Measurements from ENCODE around the gene PARPBP.
"Not testable (repeated sequence)": the region's sequence is repeated elsewhere in the genome, so short reads cannot be mapped to it uniquely, and the experiment has no call there.

PARPBP gene

GRCh38 chr12:102232036-102232435 is 112.1 kb downstream of the PARPBP start:
- POLR2A ChIA-PET: no interaction called here
- DNase-seq (ENCODE audit: extremely low spot score): no peak
- CTCF ChIA-PET: no interaction called here
- TF ChIP-seq SUZ12 (IDR thresholded peaks at IDR 0.05) (no peak), FOXA1 (IDR thresholded peaks at IDR 0.05) (no peak), HDGF (IDR thresholded peaks at IDR 0.05; ENCODE audit: borderline replicate concordance) (no peak), ARNT (IDR thresholded peaks at IDR 0.05) (no peak), PKNOX1 (IDR thresholded peaks at IDR 0.05) (no peak)

- TF ChIP-seq BHLHE40 (IDR thresholded peaks at IDR 0.05; ENCODE audit: borderline replicate concordance) (no peak), NFRKB (IDR thresholded peaks at IDR 0.05) (no peak), FOXM1 (IDR thresholded peaks at IDR 0.05; ENCODE audit: borderline replicate concordance) (no peak), FOXK2 (IDR thresholded peaks at IDR 0.05) (no peak), PKNOX1 (IDR thresholded peaks at IDR 0.05) (no peak), HDGF (IDR thresholded peaks at IDR 0.05; ENCODE audit: borderline replicate concordance) (no peak), ZNF384 (IDR thresholded peaks at IDR 0.05) (no peak), SUZ12 (IDR thresholded peaks at IDR 0.05) (no peak), ELF4 (IDR thresholded peaks at IDR 0.05) (no peak), L3MBTL2 (conservative IDR thresholded peaks at IDR 0.05) (no peak), SP1 (IDR thresholded peaks at IDR 0.05) (no peak), LEF1 (IDR thresholded peaks at IDR 0.05; ENCODE audit: borderline replicate concordance) (no peak), ARNT (IDR thresholded peaks at IDR 0.05) (no peak), TARDBP (IDR thresholded peaks at IDR 0.05) (no peak), CTBP1 (IDR thresholded peaks at IDR 0.05; ENCODE audit: borderline replicate concordance) (no peak), FOXA1 (IDR thresholded peaks at IDR 0.05) (no peak)
- no peak for DNase-seq (ENCODE audit: extremely low spot score)
- POLR2A ChIA-PET: no interaction called here
- CTCF ChIA-PET: no interaction called here
Measured at GRCh38 chr12:102232446-102232845, 112.5 kb downstream of the PARPBP start.

GRCh38 chr12:102234599-102234998 is 114.6 kb downstream of the PARPBP start:
- POLR2A ChIA-PET: no interaction called here
- no peak for TF ChIP-seq LEF1 (IDR thresholded peaks at IDR 0.05; ENCODE audit: borderline replicate concordance)
- no peak for TF ChIP-seq SP1 (IDR thresholded peaks at IDR 0.05)
- no peak for TF ChIP-seq SUZ12 (IDR thresholded peaks at IDR 0.05)
- no peak for TF ChIP-seq HDGF (IDR thresholded peaks at IDR 0.05; ENCODE audit: borderline replicate concordance)
- no peak for TF ChIP-seq PKNOX1 (IDR thresholded peaks at IDR 0.05)
- no peak for TF ChIP-seq CTBP1 (IDR thresholded peaks at IDR 0.05; ENCODE audit: borderline replicate concordance)
- TF ChIP-seq ELF4 (IDR thresholded peaks at IDR 0.05): no peak
- no peak for TF ChIP-seq BHLHE40 (IDR thresholded peaks at IDR 0.05; ENCODE audit: borderline replicate concordance)
- TF ChIP-seq TARDBP (IDR thresholded peaks at IDR 0.05): no peak
- no peak for TF ChIP-seq ARNT (IDR thresholded peaks at IDR 0.05)
- no peak for TF ChIP-seq NFRKB (IDR thresholded peaks at IDR 0.05)
- TF ChIP-seq L3MBTL2 (conservative IDR thresholded peaks at IDR 0.05): no peak
- TF ChIP-seq FOXK2 (IDR thresholded peaks at IDR 0.05): no peak
- no peak for TF ChIP-seq FOXA1 (IDR thresholded peaks at IDR 0.05)
- no peak for TF ChIP-seq FOXM1 (IDR thresholded peaks at IDR 0.05; ENCODE audit: borderline replicate concordance)
- TF ChIP-seq ZNF384 (IDR thresholded peaks at IDR 0.05): no peak
- DNase-seq (ENCODE audit: extremely low spot score): no peak
- CTCF ChIA-PET: no interaction called here

GRCh38 chr12:102240859-102241258 is 120.9 kb downstream of the PARPBP start:
- DNase-seq (ENCODE audit: extremely low spot score); POLR2A ChIA-PET; CTCF ChIA-PET: not testable (repeated sequence)

Measured in HEK293T (cell line).